Vagina (tissue), 2 donors: ENCODE data around the gene DPF3. TPM values are rescaled to one million over a fixed set of nuclear protein-coding genes. Genes with fewer than 3 reads are reported as not detected.

Experiments used
- DNase-seq, 2 donors: peaks; one replicate each; pipeline ENCODE4 v3.0.0-alpha.2; 2017; ENCODE audit errors: extremely low spot score in 2 of 2
- H3K27ac ChIP-seq: fragments of 200-600 bp; sonication (generic); one replicate; pipeline ENCODE4 v1.5.1; 2019
- H3K27me3 ChIP-seq: fragments of 200-600 bp; sonication (generic); one replicate; pipeline ENCODE4 v1.5.1; 2019
- H3K36me3 ChIP-seq, 2 donors: fragments of 200-600 bp; sonication (generic); one replicate each; pipeline ENCODE4 v1.5.1; 2017 to 2019
- H3K4me1 ChIP-seq: fragments of 200-600 bp; sonication (generic); one replicate; pipeline ENCODE4 v1.5.1; 2019
- H3K4me3 ChIP-seq, 2 donors: fragments of 200-600 bp; sonication (generic); 1 replicate in 1 of 2; 2 replicates in 1 of 2; pipeline ENCODE4 v1.5.1; 2016 to 2019
- H3K9me3 ChIP-seq: fragments of 200-600 bp; sonication (generic); one replicate; pipeline ENCODE4 v1.5.1; 2019
- CTCF ChIP-seq, 3 experiments: fragments of 450-650 bp in 2 of 3; fragments of 200-600 bp in 1 of 3; sonication (generic) in 1 of 3; IDR thresholded peaks; one replicate each; pipeline ENCODE4 v1.5.1; 2017 to 2019; ENCODE audit warnings: antibody characterized with exemption in 3 of 3, mild to moderate bottlenecking in 2 of 3, moderate library complexity in 2 of 3
- POLR2A ChIP-seq, 2 donors: fragments of 450-650 bp; IDR thresholded peaks; one replicate each; pipeline ENCODE4 v1.6.1; 2017; ENCODE audit warnings: antibody characterized with exemption in 2 of 2, mild to moderate bottlenecking in 2 of 2, moderate library complexity in 2 of 2
- POLR2AphosphoS5 ChIP-seq, 2 donors: sonication (generic); formaldehyde crosslinking; IDR thresholded peaks; one replicate each; pipeline ENCODE4 v1.9.0; 2017; ENCODE audit warnings: antibody characterized with exemption in 2 of 2, mild to moderate bottlenecking in 2 of 2, low read depth in 1 of 2; ENCODE audit not compliant: insufficient read depth in 1 of 2
- intact Hi-C: fragments of 100-400 bp; cut with DNase I; formaldehyde crosslinking; loops from one replicate; pipeline ENCODE4 v1.15.1; 2023
- total RNA-seq: library from RNA; depleted of rRNA; stranded (reverse); fragments of >200 nt; gene quantifications from one replicate; pipeline ENCODE4 v1.2.3, GENCODE V29; 2016

The DPF3 gene
- total RNA-seq, 1 donor from 2014 or later: not detected

GRCh38 chr14:72836085-72836484 lies 57.8 kb downstream of the DPF3 start:
- Histone ChIP-seq H3K4me1 (no peaks in the 10 kb centered on the region), H3K9me3 (no peaks in the 10 kb centered on the region), H3K27ac (no peak overlapping the region), H3K4me3 (no peak overlapping the region), H3K27me3 (no peaks in the 10 kb centered on the region), H3K36me3 (no peaks in the 10 kb centered on the region)
- TF ChIP-seq POLR2AphosphoS5 (IDR thresholded peaks at IDR 0.05; ENCODE audit: insufficient read depth in 1 of 2, low read depth in 1 of 2) (no peak), CTCF (IDR thresholded peaks at IDR 0.05) (no peak), POLR2A (IDR thresholded peaks at IDR 0.05) (no peak)
- no peak for DNase-seq
- intact Hi-C loops: no loop called here

- DNase-seq: no peak
- no peaks in the 10 kb centered on the region for H3K36me3 ChIP-seq
- TF ChIP-seq CTCF (IDR thresholded peaks at IDR 0.05) (no peak), POLR2AphosphoS5 (IDR thresholded peaks at IDR 0.05; ENCODE audit: insufficient read depth in 1 of 2, low read depth in 1 of 2) (no peak), POLR2A (IDR thresholded peaks at IDR 0.05) (no peak)
- no peak overlapping the region for H3K27ac ChIP-seq
- no peaks in the 10 kb centered on the region for H3K4me1 ChIP-seq
- H3K4me3 ChIP-seq: no peak overlapping the region
- no peaks in the 10 kb centered on the region for H3K9me3 ChIP-seq
- no peaks in the 10 kb centered on the region for H3K27me3 ChIP-seq
- intact Hi-C loops: no loop called here
Observed at GRCh38 chr14:72833174-72833573, 60.7 kb downstream of the DPF3 start.

GRCh38 chr14:72830786-72831594 lies 62.9 kb downstream of the DPF3 start:
- H3K36me3 ChIP-seq: no peaks in the 10 kb centered on the region
- H3K4me1 ChIP-seq: no peaks in the 10 kb centered on the region
- H3K9me3 ChIP-seq: no peaks in the 10 kb centered on the region
- no peak for DNase-seq
- H3K4me3 ChIP-seq: no peak overlapping the region
- no peak overlapping the region for H3K27ac ChIP-seq
- TF ChIP-seq POLR2AphosphoS5 (IDR thresholded peaks at IDR 0.05; ENCODE audit: insufficient read depth in 1 of 2, low read depth in 1 of 2) (no peak), CTCF (IDR thresholded peaks at IDR 0.05) (no peak), POLR2A (IDR thresholded peaks at IDR 0.05) (no peak)
- H3K27me3 ChIP-seq: no peaks in the 10 kb centered on the region
- intact Hi-C loops: no loop called here

- no peaks in the 10 kb centered on the region for H3K27me3 ChIP-seq
- no peaks in the 10 kb centered on the region for H3K9me3 ChIP-seq
- no peaks in the 10 kb centered on the region for H3K36me3 ChIP-seq
- no peaks in the 10 kb centered on the region for H3K4me1 ChIP-seq
- TF ChIP-seq POLR2A (IDR thresholded peaks at IDR 0.05) (no peak), POLR2AphosphoS5 (IDR thresholded peaks at IDR 0.05; ENCODE audit: insufficient read depth in 1 of 2, low read depth in 1 of 2) (no peak), CTCF (IDR thresholded peaks at IDR 0.05) (no peak)
- no peak overlapping the region for H3K4me3 ChIP-seq
- DNase-seq: no peak
- H3K27ac ChIP-seq: no peak overlapping the region
- intact Hi-C loops: no loop called here
Observed at GRCh38 chr14:72830356-72830755, 63.5 kb downstream of the DPF3 start.

DNA sequence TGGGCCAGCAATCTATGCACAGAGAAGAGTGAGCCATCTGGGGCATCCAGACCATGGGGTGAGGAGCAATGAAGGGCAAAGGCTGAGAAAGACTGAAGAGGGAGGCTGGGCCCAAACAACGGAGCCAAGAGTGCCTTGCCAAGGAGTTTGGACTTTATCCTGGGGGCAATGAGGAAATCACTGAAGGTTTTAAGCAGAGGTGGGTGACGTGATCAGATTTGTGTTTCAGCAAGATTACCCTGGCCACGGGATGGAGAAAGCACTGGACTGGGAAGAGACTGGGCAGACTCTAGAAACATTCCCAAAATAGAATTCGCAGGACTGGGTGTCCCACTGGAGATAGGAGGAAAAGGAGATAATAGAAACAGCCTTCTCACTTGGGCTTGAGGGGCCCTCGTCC lies 65.3 kb downstream of the DPF3 start:
- intact Hi-C loops: no loop called here
- Histone ChIP-seq H3K27me3 (no peaks in the 10 kb centered on the region), H3K36me3 (no peaks in the 10 kb centered on the region), H3K9me3 (no peaks in the 10 kb centered on the region), H3K4me1 (no peaks in the 10 kb centered on the region), H3K27ac (no peak overlapping the region), H3K4me3 (no peak overlapping the region)
- TF ChIP-seq CTCF (IDR thresholded peaks at IDR 0.05) (no peak), POLR2A (IDR thresholded peaks at IDR 0.05) (no peak), POLR2AphosphoS5 (IDR thresholded peaks at IDR 0.05; ENCODE audit: insufficient read depth in 1 of 2, low read depth in 1 of 2) (no peak)
- no peak for DNase-seq
